ENCODE data around the gene PDE1A.

DNA sequence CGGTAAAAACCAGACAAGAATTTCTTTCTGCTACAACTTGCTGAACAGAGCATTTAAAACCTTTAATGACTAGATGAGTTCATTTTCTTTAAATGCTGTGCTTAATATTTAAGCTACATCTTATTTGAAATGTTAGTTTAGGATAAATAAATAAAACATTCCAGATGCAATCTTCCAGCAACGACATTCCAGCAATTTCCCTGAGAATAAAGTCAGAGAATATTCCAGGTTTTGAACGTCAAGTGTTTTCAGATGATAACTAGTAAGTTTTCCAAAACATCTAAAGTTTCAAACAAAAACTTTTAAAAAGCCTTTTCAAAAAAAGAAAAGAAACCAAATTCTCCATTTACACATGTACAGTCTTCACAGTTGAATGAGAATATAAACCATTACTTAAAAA lies 336.4 kb downstream of the PDE1A start:
- TF ChIP-seq NFIC (IDR thresholded peaks at IDR 0.05; ENCODE audit: borderline replicate concordance) (no peak), POLR2AphosphoS5 (IDR thresholded peaks at IDR 0.05; ENCODE audit: low read depth, low read length) (no peak), RCOR1 (IDR thresholded peaks at IDR 0.05; ENCODE audit: low read length) (no peak), SIN3A (IDR thresholded peaks at IDR 0.05; ENCODE audit: borderline replicate concordance, low read depth, low read length) (no peak), TAF1 (IDR thresholded peaks at IDR 0.05; ENCODE audit: borderline replicate concordance, low read depth, low read length) (no peak), EZH2phosphoT487 (IDR thresholded peaks at IDR 0.05; ENCODE audit: borderline replicate concordance, low read depth) (no peak), CHD2 (IDR thresholded peaks at IDR 0.05; ENCODE audit: low read length, partially characterized antibody) (no peak), JUND (IDR thresholded peaks at IDR 0.05) (no peak)
- TF ChIP-seq, protein P1, sequence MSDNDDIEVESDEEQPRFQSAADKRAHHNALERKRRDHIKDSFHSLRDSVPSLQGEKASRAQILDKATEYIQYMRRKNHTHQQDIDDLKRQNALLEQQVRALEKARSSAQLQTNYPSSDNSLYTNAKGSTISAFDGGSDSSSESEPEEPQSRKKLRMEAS (IDR thresholded peaks at IDR 0.05; ENCODE audit: low read depth): no peak
- TF ChIP-seq, protein P2, sequence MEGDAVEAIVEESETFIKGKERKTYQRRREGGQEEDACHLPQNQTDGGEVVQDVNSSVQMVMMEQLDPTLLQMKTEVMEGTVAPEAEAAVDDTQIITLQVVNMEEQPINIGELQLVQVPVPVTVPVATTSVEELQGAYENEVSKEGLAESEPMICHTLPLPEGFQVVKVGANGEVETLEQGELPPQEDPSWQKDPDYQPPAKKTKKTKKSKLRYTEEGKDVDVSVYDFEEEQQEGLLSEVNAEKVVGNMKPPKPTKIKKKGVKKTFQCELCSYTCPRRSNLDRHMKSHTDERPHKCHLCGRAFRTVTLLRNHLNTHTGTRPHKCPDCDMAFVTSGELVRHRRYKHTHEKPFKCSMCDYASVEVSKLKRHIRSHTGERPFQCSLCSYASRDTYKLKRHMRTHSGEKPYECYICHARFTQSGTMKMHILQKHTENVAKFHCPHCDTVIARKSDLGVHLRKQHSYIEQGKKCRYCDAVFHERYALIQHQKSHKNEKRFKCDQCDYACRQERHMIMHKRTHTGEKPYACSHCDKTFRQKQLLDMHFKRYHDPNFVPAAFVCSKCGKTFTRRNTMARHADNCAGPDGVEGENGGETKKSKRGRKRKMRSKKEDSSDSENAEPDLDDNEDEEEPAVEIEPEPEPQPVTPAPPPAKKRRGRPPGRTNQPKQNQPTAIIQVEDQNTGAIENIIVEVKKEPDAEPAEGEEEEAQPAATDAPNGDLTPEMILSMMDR (IDR thresholded peaks at IDR 0.05): no peak
- TF ChIP-seq, protein P3, sequence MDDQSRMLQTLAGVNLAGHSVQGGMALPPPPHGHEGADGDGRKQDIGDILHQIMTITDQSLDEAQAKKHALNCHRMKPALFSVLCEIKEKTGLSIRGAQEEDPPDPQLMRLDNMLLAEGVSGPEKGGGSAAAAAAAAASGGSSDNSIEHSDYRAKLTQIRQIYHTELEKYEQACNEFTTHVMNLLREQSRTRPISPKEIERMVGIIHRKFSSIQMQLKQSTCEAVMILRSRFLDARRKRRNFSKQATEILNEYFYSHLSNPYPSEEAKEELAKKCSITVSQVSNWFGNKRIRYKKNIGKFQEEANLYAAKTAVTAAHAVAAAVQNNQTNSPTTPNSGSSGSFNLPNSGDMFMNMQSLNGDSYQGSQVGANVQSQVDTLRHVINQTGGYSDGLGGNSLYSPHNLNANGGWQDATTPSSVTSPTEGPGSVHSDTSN (IDR thresholded peaks at IDR 0.05): no peak
- TF ChIP-seq, protein P4, sequence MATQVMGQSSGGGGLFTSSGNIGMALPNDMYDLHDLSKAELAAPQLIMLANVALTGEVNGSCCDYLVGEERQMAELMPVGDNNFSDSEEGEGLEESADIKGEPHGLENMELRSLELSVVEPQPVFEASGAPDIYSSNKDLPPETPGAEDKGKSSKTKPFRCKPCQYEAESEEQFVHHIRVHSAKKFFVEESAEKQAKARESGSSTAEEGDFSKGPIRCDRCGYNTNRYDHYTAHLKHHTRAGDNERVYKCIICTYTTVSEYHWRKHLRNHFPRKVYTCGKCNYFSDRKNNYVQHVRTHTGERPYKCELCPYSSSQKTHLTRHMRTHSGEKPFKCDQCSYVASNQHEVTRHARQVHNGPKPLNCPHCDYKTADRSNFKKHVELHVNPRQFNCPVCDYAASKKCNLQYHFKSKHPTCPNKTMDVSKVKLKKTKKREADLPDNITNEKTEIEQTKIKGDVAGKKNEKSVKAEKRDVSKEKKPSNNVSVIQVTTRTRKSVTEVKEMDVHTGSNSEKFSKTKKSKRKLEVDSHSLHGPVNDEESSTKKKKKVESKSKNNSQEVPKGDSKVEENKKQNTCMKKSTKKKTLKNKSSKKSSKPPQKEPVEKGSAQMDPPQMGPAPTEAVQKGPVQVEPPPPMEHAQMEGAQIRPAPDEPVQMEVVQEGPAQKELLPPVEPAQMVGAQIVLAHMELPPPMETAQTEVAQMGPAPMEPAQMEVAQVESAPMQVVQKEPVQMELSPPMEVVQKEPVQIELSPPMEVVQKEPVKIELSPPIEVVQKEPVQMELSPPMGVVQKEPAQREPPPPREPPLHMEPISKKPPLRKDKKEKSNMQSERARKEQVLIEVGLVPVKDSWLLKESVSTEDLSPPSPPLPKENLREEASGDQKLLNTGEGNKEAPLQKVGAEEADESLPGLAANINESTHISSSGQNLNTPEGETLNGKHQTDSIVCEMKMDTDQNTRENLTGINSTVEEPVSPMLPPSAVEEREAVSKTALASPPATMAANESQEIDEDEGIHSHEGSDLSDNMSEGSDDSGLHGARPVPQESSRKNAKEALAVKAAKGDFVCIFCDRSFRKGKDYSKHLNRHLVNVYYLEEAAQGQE (IDR thresholded peaks at IDR 0.05; ENCODE audit: low read depth, low read length): no peak

All from SK-N-SH (cell line).